WTC11 (cell line): Measurements from ENCODE around the gene IL16.

Experiments used
- ATF1 ChIP-seq: sonication (generic); formaldehyde crosslinking; IDR thresholded peaks from 2 replicates; pipeline ENCODE4 v1.8.1; 2023; ENCODE audit warnings: mild to moderate bottlenecking, moderate library complexity, missing genetic modification reagents
- CREB1 ChIP-seq: sonication (generic); formaldehyde crosslinking; IDR thresholded peaks from 2 replicates; pipeline ENCODE4 v1.8.0; 2023; ENCODE audit warnings: mild to moderate bottlenecking, missing genetic modification reagents
- CTCF ChIP-seq: fragments of 200-600 bp; IDR thresholded peaks from 2 replicates; pipeline ENCODE4 v1.8.0; 2022; ENCODE audit warnings: antibody characterized with exemption
- E2F5 ChIP-seq: sonication (generic); formaldehyde crosslinking; IDR thresholded peaks from 2 replicates; pipeline ENCODE4 v1.8.1; 2022; ENCODE audit warnings: mild to moderate bottlenecking, moderate library complexity, missing genetic modification reagents
- FOXK1 ChIP-seq: sonication (generic); formaldehyde crosslinking; IDR thresholded peaks from 2 replicates; pipeline ENCODE4 v1.8.0; 2022; ENCODE audit warnings: mild to moderate bottlenecking, moderate library complexity, missing genetic modification reagents
- IRF2 ChIP-seq: sonication (generic); formaldehyde crosslinking; IDR thresholded peaks from 2 replicates; pipeline ENCODE4 v1.8.0; 2022; ENCODE audit warnings: low read depth, missing genetic modification reagents, borderline replicate concordance
- MYBL2 ChIP-seq: sonication (generic); formaldehyde crosslinking; IDR thresholded peaks from 2 replicates; pipeline ENCODE4 v1.8.1; 2023; ENCODE audit warnings: mild to moderate bottlenecking, moderate library complexity, missing genetic modification reagents
- SP1 ChIP-seq: sonication (generic); formaldehyde crosslinking; conservative IDR thresholded peaks from 2 replicates; pipeline ENCODE4 v1.8.1; 2022; ENCODE audit warnings: missing genetic modification reagents
- ZNF512 ChIP-seq: sonication (generic); formaldehyde crosslinking; IDR thresholded peaks from 2 replicates; pipeline ENCODE4 v1.8.1; 2022; ENCODE audit warnings: missing genetic modification reagents, borderline replicate concordance
- TF ChIP-seq, protein P1 (sequence below): sonication (generic); formaldehyde crosslinking; IDR thresholded peaks from 2 replicates; pipeline ENCODE4 v1.8.1; 2022; ENCODE audit warnings: low read depth, missing genetic modification reagents, borderline replicate concordance

GRCh38 chr15:81362790-81363189, 166.1 kb downstream of the IL16 start:
- TF ChIP-seq CTCF (no peak), SP1 (CRISPR knock-in tag) (no peak), E2F5 (no peak), ATF1 (no peak), ZNF512 (CRISPR knock-in tag) (no peak), IRF2 (CRISPR knock-in tag) (no peak), MYBL2 (CRISPR knock-in tag) (no peak), FOXK1 (CRISPR knock-in tag) (no peak), CREB1 (no peak)
- TF ChIP-seq, protein P1, sequence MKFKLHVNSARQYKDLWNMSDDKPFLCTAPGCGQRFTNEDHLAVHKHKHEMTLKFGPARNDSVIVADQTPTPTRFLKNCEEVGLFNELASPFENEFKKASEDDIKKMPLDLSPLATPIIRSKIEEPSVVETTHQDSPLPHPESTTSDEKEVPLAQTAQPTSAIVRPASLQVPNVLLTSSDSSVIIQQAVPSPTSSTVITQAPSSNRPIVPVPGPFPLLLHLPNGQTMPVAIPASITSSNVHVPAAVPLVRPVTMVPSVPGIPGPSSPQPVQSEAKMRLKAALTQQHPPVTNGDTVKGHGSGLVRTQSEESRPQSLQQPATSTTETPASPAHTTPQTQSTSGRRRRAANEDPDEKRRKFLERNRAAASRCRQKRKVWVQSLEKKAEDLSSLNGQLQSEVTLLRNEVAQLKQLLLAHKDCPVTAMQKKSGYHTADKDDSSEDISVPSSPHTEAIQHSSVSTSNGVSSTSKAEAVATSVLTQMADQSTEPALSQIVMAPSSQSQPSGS, result no peak
